ENCODE results near the gene SMIM32. TPM values are rescaled to one million over a fixed set of nuclear protein-coding genes. Genes with fewer than 3 reads are reported as not detected.

Gene SMIM32
- total RNA-seq (not detected), polyA plus RNA-seq (not detected)
- long read RNA-seq, donor 1: 0 reads
- long read RNA-seq, donor 2: 0 reads
- long read RNA-seq, donor 3: 0 reads

- ATAC-seq: peak; percentile 24 to 66 (median 58)
- no peaks in the 10 kb centered on the region for H3K9me3 ChIP-seq
- no peak for TF ChIP-seq CTCF (IDR thresholded peaks at IDR 0.05)
- H3K27me3 ChIP-seq: peaks cover 0 to 64% (median 49%) of the 10 kb centered on the region in 7 donors
- 1% methylated on average over 77 to 81 of the region's 81 CpGs for WGBS, 2 donors
- H3K4me3 ChIP-seq: peak within 1 kb of the TSS; percentile 35 to 61 (median 53)
- H3K27ac ChIP-seq: no peak within 1 kb of the TSS
- DNase-seq: peak in 1 of 2 donors; percentile 11
- peaks cover 0 to 17% (median 6%) of the 10 kb centered on the region in 9 donors for H3K36me3 ChIP-seq
- intact Hi-C loops (cut with DNase I): loop anchor here in 1 of 10 donors (10.0 kb wide), 1 partner anchor 238 kb away; the partner anchor contains the start of gene LECT2
- H3K4me1 ChIP-seq: peaks cover 2 to 25% (median 20%) of the 10 kb centered on the region in 9 donors
Observed at GRCh38 chr5:136192526-136193321, at the start of gene SMIM32. SMIM32 (minus strand) TSS chr5:136193162; CDS start chr5:136192524, 638 bp downstream.

GRCh38 chr5:136242611-136243010, 49.6 kb upstream of the SMIM32 start:
- 80 to 88% methylated on average over 2 of the region's 2 CpGs for WGBS, 2 donors
- H3K27me3 ChIP-seq: peaks cover 0 to 29% (median 9%) of the 10 kb centered on the region in 7 donors

GRCh38 chr5:136242136-136242535, 49.2 kb upstream of the SMIM32 start:
- Histone ChIP-seq H3K36me3 (no peaks in the 10 kb centered on the region), H3K27ac (no peak overlapping the region), H3K27me3 (peaks cover 0 to 28% (median 9%) of the 10 kb centered on the region in 7 donors), H3K9me3 (no peaks in the 10 kb centered on the region), H3K4me1 (no peaks in the 10 kb centered on the region), H3K4me3 (no peak overlapping the region)
- no peak for DNase-seq
- intact Hi-C loops (cut with DNase I): loop anchor here in 3 of 10 donors (10.0 kb wide), 2 partner anchors 183 to 443 kb away; no protein-coding TSS in a partner anchor
- no peak for TF ChIP-seq CTCF (IDR thresholded peaks at IDR 0.05)
- no peak for ATAC-seq
- WGBS, 2 donors: 63 to 79% methylated on average over 1 of the region's 1 CpG

More at GRCh38 chr5:136242611-136243010, 49.6 kb upstream of the SMIM32 start:
- ATAC-seq (no peak), DNase-seq (no peak)
- H3K36me3 ChIP-seq: no peaks in the 10 kb centered on the region
- no peaks in the 10 kb centered on the region for H3K9me3 ChIP-seq
- no peak overlapping the region for H3K27ac ChIP-seq
- intact Hi-C loops (cut with DNase I): loop anchor here in 3 of 10 donors (10.0 kb wide), 2 partner anchors 182 to 442 kb away; no protein-coding TSS in a partner anchor
- no peaks in the 10 kb centered on the region for H3K4me1 ChIP-seq
- H3K4me3 ChIP-seq: no peak overlapping the region
- TF ChIP-seq CTCF (IDR thresholded peaks at IDR 0.05): no peak

GRCh38 chr5:136240894-136241293, 47.9 kb upstream of the SMIM32 start:
- no peak for ATAC-seq
- Histone ChIP-seq H3K4me1 (no peaks in the 10 kb centered on the region), H3K27ac (no peak overlapping the region), H3K27me3 (peaks cover 0 to 19% (median 5%) of the 10 kb centered on the region in 7 donors), H3K9me3 (no peaks in the 10 kb centered on the region), H3K36me3 (no peaks in the 10 kb centered on the region), H3K4me3 (no peak overlapping the region)
- no peak for TF ChIP-seq CTCF (IDR thresholded peaks at IDR 0.05)
- intact Hi-C loops (cut with DNase I): loop anchor here in 3 of 10 donors (10.0 kb wide), 2 partner anchors 184 to 444 kb away; no protein-coding TSS in a partner anchor
- no peak for DNase-seq
- WGBS, 2 donors: 84% methylated on average over 4 of the region's 4 CpGs
